ENCODE results near the gene PBX1.

DNA sequence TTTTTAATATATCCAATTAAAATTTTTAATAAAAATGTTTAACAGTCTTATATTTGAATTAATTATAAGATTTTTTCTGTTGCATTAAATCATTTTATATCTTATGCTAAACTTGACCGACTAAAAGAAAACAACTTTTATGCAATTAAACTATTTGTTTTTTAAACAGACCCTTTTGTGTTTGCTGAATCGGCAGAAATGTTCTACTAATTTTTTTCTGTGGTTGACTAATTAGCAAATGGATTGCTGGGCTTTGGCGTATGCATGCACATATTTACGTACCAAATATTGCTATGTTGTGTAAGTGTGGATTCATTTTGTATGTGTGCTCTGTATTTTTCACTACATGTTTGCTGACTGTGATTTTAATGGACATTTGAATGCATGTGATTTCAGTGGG is 174.8 kb downstream of the PBX1 start:
- TF ChIP-seq POLR2A (IDR thresholded peaks at IDR 0.05), result no peak
- TF ChIP-seq, protein P1, sequence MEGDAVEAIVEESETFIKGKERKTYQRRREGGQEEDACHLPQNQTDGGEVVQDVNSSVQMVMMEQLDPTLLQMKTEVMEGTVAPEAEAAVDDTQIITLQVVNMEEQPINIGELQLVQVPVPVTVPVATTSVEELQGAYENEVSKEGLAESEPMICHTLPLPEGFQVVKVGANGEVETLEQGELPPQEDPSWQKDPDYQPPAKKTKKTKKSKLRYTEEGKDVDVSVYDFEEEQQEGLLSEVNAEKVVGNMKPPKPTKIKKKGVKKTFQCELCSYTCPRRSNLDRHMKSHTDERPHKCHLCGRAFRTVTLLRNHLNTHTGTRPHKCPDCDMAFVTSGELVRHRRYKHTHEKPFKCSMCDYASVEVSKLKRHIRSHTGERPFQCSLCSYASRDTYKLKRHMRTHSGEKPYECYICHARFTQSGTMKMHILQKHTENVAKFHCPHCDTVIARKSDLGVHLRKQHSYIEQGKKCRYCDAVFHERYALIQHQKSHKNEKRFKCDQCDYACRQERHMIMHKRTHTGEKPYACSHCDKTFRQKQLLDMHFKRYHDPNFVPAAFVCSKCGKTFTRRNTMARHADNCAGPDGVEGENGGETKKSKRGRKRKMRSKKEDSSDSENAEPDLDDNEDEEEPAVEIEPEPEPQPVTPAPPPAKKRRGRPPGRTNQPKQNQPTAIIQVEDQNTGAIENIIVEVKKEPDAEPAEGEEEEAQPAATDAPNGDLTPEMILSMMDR (IDR thresholded peaks at IDR 0.05), result no peak

All from breast epithelium (tissue), 3 donors.